GM23338 (cell line): ENCODE data around the gene DZIP1.

Source experiments
- CREB1 ChIP-seq: fragments of 250-450 bp; sonication (Bioruptor Pico); IDR thresholded peaks from 2 replicates; pipeline ENCODE4 v1.5.0; 2020; ENCODE audit warnings: low read depth, mild to moderate bottlenecking, moderate library complexity
- EZH2 ChIP-seq: fragments of 200-600 bp; sonication (generic); IDR thresholded peaks from one replicate; pipeline ENCODE4 v1.8.0; 2017; ENCODE audit warnings: antibody characterized with exemption, mild to moderate bottlenecking, low read depth; ENCODE audit not compliant: unreplicated experiment
- EZH2phosphoT487 ChIP-seq: fragments of 200-600 bp; sonication (generic); IDR thresholded peaks from one replicate; pipeline ENCODE4 v1.8.1; 2018; ENCODE audit warnings: antibody characterized with exemption; ENCODE audit not compliant: unreplicated experiment
- JUNB ChIP-seq: IDR thresholded peaks from one replicate; pipeline ENCODE4 v1.6.1; 2016; ENCODE audit warnings: antibody characterized with exemption; ENCODE audit not compliant: unreplicated experiment
- POLR2AphosphoS5 ChIP-seq: IDR thresholded peaks from 2 replicates; pipeline ENCODE4 v1.6.1; 2016; ENCODE audit warnings: antibody characterized with exemption, low read depth
- REST ChIP-seq: IDR thresholded peaks from one replicate; pipeline ENCODE4 v1.6.1; 2018; ENCODE audit warnings: antibody characterized with exemption; ENCODE audit not compliant: unreplicated experiment
- STAT1 ChIP-seq: IDR thresholded peaks from one replicate; pipeline ENCODE4 v1.6.1; 2016; ENCODE audit warnings: antibody characterized with exemption; ENCODE audit not compliant: unreplicated experiment
- ZNF114 ChIP-seq: fragments of 250-450 bp; sonication (Bioruptor Pico); IDR thresholded peaks from 2 replicates; pipeline ENCODE4 v1.5.0; 2020; ENCODE audit warnings: mild to moderate bottlenecking, moderate library complexity
- TF ChIP-seq, protein P1 (sequence below), 2 experiments: fragments of 200-600 bp in 1 of 2; sonication (generic) in 1 of 2; conservative IDR thresholded peaks; 2 replicates each; pipeline versions ENCODE4 v1.5.1 to v1.6.1; 2016 to 2017; ENCODE audit warnings: antibody characterized with exemption in 2 of 2, low read depth in 2 of 2, mild to moderate bottlenecking in 2 of 2, moderate library complexity in 1 of 2

GRCh38 chr13:95636853-95637252 lies 7.7 kb downstream of the DZIP1 start:
- TF ChIP-seq POLR2AphosphoS5: no peak
- TF ChIP-seq JUNB: no peak
- TF ChIP-seq, protein P1, sequence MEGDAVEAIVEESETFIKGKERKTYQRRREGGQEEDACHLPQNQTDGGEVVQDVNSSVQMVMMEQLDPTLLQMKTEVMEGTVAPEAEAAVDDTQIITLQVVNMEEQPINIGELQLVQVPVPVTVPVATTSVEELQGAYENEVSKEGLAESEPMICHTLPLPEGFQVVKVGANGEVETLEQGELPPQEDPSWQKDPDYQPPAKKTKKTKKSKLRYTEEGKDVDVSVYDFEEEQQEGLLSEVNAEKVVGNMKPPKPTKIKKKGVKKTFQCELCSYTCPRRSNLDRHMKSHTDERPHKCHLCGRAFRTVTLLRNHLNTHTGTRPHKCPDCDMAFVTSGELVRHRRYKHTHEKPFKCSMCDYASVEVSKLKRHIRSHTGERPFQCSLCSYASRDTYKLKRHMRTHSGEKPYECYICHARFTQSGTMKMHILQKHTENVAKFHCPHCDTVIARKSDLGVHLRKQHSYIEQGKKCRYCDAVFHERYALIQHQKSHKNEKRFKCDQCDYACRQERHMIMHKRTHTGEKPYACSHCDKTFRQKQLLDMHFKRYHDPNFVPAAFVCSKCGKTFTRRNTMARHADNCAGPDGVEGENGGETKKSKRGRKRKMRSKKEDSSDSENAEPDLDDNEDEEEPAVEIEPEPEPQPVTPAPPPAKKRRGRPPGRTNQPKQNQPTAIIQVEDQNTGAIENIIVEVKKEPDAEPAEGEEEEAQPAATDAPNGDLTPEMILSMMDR (conservative IDR thresholded peaks at IDR 0.05; ENCODE audit: low read depth in 2 of 2): no peak
- TF ChIP-seq STAT1: no peak
- no peak for TF ChIP-seq REST
- no peak for TF ChIP-seq EZH2phosphoT487
- TF ChIP-seq EZH2: no peak
- TF ChIP-seq ZNF114: no peak
- no peak for TF ChIP-seq CREB1
